Astrocyte (in vitro differentiated cells and primary cell): Measurements from ENCODE around the gene HACL1.

Experiments used
- EZH2 ChIP-seq: IDR thresholded peaks from 2 replicates; pipeline ENCODE4 v1.6.1; 2012; ENCODE audit warnings: mild to moderate bottlenecking, low read length, inconsistent platforms; ENCODE audit not compliant: insufficient read depth
- TF ChIP-seq, protein P1 (sequence below): IDR thresholded peaks from 2 replicates; pipeline ENCODE4 v1.5.1; 2011; ENCODE audit warnings: low read depth, mild to moderate bottlenecking, inconsistent platforms, low read length, moderate library complexity; ENCODE audit not compliant: insufficient read depth

DNA sequence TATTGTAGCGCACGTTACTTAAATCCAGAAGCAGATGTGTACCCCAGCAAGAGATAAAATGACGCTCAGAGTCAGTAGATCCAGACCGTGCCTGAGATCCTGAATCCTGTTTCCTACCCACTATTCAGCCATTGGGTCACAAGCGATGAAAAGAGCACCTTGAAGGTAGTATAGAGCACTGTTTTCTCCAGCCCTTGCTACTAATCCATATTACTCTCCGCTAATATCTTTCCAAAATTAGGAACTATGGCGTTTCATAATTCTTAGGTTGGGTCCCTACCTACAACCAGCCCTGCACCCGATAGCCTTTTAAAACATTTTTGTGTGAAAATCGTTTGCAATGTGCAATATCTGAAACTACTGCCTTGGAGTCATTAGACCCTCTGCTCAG lies 772 bp upstream of the HACL1 start:
- TF ChIP-seq, protein P1, sequence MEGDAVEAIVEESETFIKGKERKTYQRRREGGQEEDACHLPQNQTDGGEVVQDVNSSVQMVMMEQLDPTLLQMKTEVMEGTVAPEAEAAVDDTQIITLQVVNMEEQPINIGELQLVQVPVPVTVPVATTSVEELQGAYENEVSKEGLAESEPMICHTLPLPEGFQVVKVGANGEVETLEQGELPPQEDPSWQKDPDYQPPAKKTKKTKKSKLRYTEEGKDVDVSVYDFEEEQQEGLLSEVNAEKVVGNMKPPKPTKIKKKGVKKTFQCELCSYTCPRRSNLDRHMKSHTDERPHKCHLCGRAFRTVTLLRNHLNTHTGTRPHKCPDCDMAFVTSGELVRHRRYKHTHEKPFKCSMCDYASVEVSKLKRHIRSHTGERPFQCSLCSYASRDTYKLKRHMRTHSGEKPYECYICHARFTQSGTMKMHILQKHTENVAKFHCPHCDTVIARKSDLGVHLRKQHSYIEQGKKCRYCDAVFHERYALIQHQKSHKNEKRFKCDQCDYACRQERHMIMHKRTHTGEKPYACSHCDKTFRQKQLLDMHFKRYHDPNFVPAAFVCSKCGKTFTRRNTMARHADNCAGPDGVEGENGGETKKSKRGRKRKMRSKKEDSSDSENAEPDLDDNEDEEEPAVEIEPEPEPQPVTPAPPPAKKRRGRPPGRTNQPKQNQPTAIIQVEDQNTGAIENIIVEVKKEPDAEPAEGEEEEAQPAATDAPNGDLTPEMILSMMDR, result no peak
- no peak for TF ChIP-seq EZH2
